Small intestine (tissue), 7 donors: ENCODE measurements around the gene NUDCD3. TPM values are rescaled to one million over a fixed set of nuclear protein-coding genes. Genes with fewer than 3 reads are reported as not detected.

Source experiments
- DNase-seq, 2 donors: peaks; one replicate each; pipeline versions ENCODE4 v3.0.0 to v3.0.0-alpha.2; 2013
- FAIRE-seq: peaks from 2 replicates; lab custom pipeline; 2012; peaks lifted over from hg19 to GRCh38; lab: Jason Lieb, UNC
- H3K27ac ChIP-seq, 3 donors: one replicate each; pipeline ENCODE4 v1.5.1; 2013; ENCODE audit warnings: low read length in 2 of 3, mild to moderate bottlenecking in 2 of 3, control low read depth in 1 of 3, inconsistent platforms in 1 of 3, low read depth in 1 of 3, moderate library complexity in 1 of 3
- H3K27me3 ChIP-seq, 3 donors: one replicate each; pipeline ENCODE4 v1.6.1; 2013; ENCODE audit warnings: low read length in 3 of 3, inconsistent platforms in 1 of 3; ENCODE audit not compliant: control insufficient read depth in 3 of 3, insufficient read depth in 3 of 3
- H3K36me3 ChIP-seq, 3 donors: one replicate each; pipeline ENCODE4 v1.6.1; 2013; ENCODE audit warnings: low read length in 3 of 3, inconsistent platforms in 1 of 3, low read depth in 1 of 3, mild to moderate bottlenecking in 1 of 3, moderate library complexity in 1 of 3; ENCODE audit not compliant: control insufficient read depth in 3 of 3, insufficient read depth in 2 of 3
- H3K4me1 ChIP-seq, 3 donors: one replicate each; pipeline ENCODE4 v1.6.1; 2013; ENCODE audit warnings: low read length in 2 of 3, inconsistent platforms in 1 of 3, low read depth in 1 of 3, mild to moderate bottlenecking in 1 of 3, moderate library complexity in 1 of 3; ENCODE audit not compliant: control insufficient read depth in 3 of 3, insufficient read depth in 2 of 3
- H3K4me3 ChIP-seq, 3 donors: one replicate each; pipeline ENCODE4 v1.5.1; 2013; ENCODE audit warnings: low read length in 3 of 3, control low read depth in 1 of 3, inconsistent platforms in 1 of 3, low read depth in 1 of 3, mild to moderate bottlenecking in 1 of 3, moderate library complexity in 1 of 3
- H3K9me3 ChIP-seq, 2 donors: one replicate each; pipeline ENCODE4 v1.6.1; 2013; ENCODE audit warnings: low read depth in 1 of 2, low read length in 1 of 2; ENCODE audit not compliant: control insufficient read depth in 2 of 2, insufficient read depth in 1 of 2
- WGBS, 3 donors: extraction: QIAGEN DNeasy Blood & Tissue Kit; methylation state at CpG; one replicate each; pipeline ENCODE4 v1.1.7; 2013; 5-methylcytosine and 5-hydroxymethylcytosine counted together
- polyA plus RNA-seq, 4 donors: library from polyadenylated mRNA; stranded (reverse) in 3 of 4; unstranded in 1 of 4; fragments of 200-250 nt in 3 of 4; fragments of 120-200 nt in 1 of 4; gene quantifications; one replicate each; pipeline versions ENCODE4 v1.2.1 to v1.2.3, GENCODE V29; 2013
- donor health status: healthy with polysubstance abuse.
- donor health status: control.
- donor health status: control.
- donor health status: Bipolar disorder and iron deficiency.
- donor health status: healthy.

The NUDCD3 gene
- polyA plus RNA-seq, 4 donors = 13.4 to 67.0 (median 25.6) TPM

DNA sequence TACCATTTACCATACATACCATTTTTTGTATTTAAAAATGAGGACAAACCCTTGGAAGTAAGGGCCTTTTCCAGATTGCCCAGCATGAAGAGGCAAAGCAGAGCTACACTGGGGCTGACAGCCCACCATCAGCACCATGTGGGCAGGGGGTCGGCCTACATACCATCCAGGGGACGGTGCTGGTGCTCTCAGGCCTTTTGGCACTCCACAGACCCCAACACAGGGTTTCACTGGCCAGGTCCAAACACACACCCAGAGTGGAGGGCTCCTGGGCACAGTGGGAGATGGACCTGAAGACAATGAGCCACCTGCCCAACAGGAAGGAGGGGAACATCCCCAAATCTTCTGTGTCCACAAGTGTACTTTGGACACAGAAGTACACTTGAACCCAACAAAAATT is 95.8 kb downstream of the NUDCD3 start:
- no peaks in the 10 kb centered on the region for H3K9me3 ChIP-seq
- WGBS, 3 donors = 91 to 98% (median 95%) methylated on average over 2 of the region's 2 CpGs
- DNase-seq (no peak), FAIRE-seq (no peak)
- no peak overlapping the region for H3K27ac ChIP-seq
- peaks cover 0 to 63% (median 4%) of the 10 kb centered on the region in 3 donors for H3K36me3 ChIP-seq
- no peaks in the 10 kb centered on the region for H3K4me1 ChIP-seq
- H3K4me3 ChIP-seq = no peak overlapping the region
- no peaks in the 10 kb centered on the region for H3K27me3 ChIP-seq

DNA sequence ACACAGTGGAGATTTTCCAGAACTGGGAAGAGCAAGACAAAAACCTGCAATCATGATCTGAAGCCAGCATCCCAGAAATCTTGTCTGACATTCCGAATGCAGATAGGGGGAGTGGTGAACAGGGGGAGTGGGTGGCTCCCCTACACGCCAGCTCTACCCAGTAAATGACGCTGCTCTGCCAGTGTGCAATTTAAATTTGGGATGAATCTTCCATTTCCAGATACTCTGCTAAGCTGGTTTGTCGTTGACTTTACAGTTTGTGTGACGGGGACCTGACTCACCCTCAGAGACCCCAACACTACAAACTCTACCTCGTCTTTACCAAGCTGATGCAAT is 96.4 kb downstream of the NUDCD3 start:
- FAIRE-seq = no peak

GRCh38 chr7:44393238-44394111 is 97.0 kb downstream of the NUDCD3 start:
- no peak for FAIRE-seq
- no peak for DNase-seq
- WGBS, 3 donors = 93 to 95% (median 95%) methylated on average over 7 of the region's 7 CpGs

More for the DNA sequence above, 96.4 kb downstream of the NUDCD3 start:
- H3K4me3 ChIP-seq = no peak overlapping the region
- no peaks in the 10 kb centered on the region for H3K4me1 ChIP-seq
- H3K27ac ChIP-seq = no peak overlapping the region
- 93 to 98% (median 96%) methylated on average over 6 of the region's 6 CpGs for whole genome bisulfite sequencing, 3 donors
- peaks cover 0 to 65% (median 7%) of the 10 kb centered on the region in 3 donors for H3K36me3 ChIP-seq
- no peaks in the 10 kb centered on the region for H3K9me3 ChIP-seq
- no peak for DNase-seq
- H3K27me3 ChIP-seq = no peaks in the 10 kb centered on the region

DNA sequence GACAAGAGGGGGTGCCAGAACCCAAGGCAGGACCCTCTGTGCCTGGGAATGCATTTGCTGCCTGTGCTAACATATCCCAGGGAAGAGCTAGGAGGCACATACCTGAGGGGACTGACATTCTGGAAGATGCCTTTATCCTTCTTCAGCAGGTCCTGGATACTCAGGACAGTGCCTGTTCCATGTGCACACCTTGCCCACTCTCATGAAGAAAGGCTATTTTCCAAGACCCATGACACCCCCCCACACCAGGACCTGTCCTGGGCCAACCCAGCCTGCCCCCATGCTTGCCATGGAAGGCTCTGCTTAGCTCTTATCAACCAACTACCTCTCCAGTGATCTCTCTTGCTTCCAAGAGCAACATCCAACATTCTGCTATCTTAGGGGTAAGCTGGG is 97.8 kb downstream of the NUDCD3 start:
- H3K4me1 ChIP-seq = no peaks in the 10 kb centered on the region
- H3K36me3 ChIP-seq = peaks cover 0 to 66% (median 11%) of the 10 kb centered on the region in 3 donors
- FAIRE-seq = no peak
- no peak overlapping the region for H3K27ac ChIP-seq
- no peak for DNase-seq
- no peaks in the 10 kb centered on the region for H3K9me3 ChIP-seq
- H3K27me3 ChIP-seq = no peaks in the 10 kb centered on the region
- H3K4me3 ChIP-seq = no peak overlapping the region

More at GRCh38 chr7:44393238-44394111, 97.0 kb downstream of the NUDCD3 start:
- Histone ChIP-seq H3K27me3 (no peaks in the 10 kb centered on the region), H3K9me3 (no peaks in the 10 kb centered on the region), H3K27ac (no peak overlapping the region), H3K36me3 (peaks cover 0 to 65% (median 9%) of the 10 kb centered on the region in 3 donors), H3K4me3 (no peak overlapping the region), H3K4me1 (no peaks in the 10 kb centered on the region)

- H3K4me1 ChIP-seq = no peaks in the 10 kb centered on the region
- H3K9me3 ChIP-seq = no peaks in the 10 kb centered on the region
- FAIRE-seq = no peak
- no peak overlapping the region for H3K4me3 ChIP-seq
- no peak for DNase-seq
- WGBS, 3 donors = 94 to 95% (median 95%) methylated on average over 11 of the region's 11 CpGs
- H3K27ac ChIP-seq = no peak overlapping the region
- H3K36me3 ChIP-seq = peaks cover 0 to 68% (median 15%) of the 10 kb centered on the region in 3 donors
- H3K27me3 ChIP-seq = no peaks in the 10 kb centered on the region
Observed at GRCh38 chr7:44391746-44392617, 98.5 kb downstream of the NUDCD3 start.

DNA sequence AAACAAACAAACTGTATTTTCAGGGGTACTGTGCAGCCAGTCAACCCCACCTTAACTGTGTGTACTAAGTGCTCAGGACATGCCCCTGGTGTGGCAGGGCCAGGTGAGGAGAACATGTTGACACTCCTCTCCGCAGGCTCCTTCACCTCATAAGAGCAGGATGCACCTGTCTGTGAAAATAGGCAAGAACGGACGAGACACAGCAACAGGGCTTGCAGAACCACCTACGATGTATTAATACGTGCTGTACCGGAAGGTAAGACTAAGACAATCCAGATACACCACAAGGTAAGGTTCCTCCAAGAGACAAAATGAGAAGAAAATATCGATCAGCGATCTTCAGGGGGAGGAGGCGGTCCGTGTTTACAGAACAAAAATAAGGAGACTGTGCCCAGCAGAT is 99.3 kb downstream of the NUDCD3 start:
- Histone ChIP-seq H3K4me3 (no peak overlapping the region), H3K4me1 (no peaks in the 10 kb centered on the region), H3K27ac (no peak overlapping the region), H3K36me3 (peaks cover 0 to 74% (median 18%) of the 10 kb centered on the region in 3 donors), H3K9me3 (no peaks in the 10 kb centered on the region), H3K27me3 (no peaks in the 10 kb centered on the region)
- DNase-seq = no peak
- WGBS, 3 donors = 91 to 94% (median 91%) methylated on average over 10 of the region's 10 CpGs
- no peak for FAIRE-seq

- no peak for DNase-seq
- WGBS, 3 donors = 79 to 94% (median 83%) methylated on average over 2 of the region's 2 CpGs
- H3K27ac ChIP-seq = no peak overlapping the region
Observed at GRCh38 chr7:44390701-44391100, 99.8 kb downstream of the NUDCD3 start.

More at GRCh38 chr7:44390701-44391100, 99.8 kb downstream of the NUDCD3 start:
- FAIRE-seq = no peak
- H3K4me1 ChIP-seq = no peaks in the 10 kb centered on the region
- no peaks in the 10 kb centered on the region for H3K9me3 ChIP-seq
- H3K36me3 ChIP-seq = peaks cover 0 to 75% (median 18%) of the 10 kb centered on the region in 3 donors
- no peak overlapping the region for H3K4me3 ChIP-seq
- H3K27me3 ChIP-seq = no peaks in the 10 kb centered on the region
